SW 1271 (cell line): ENCODE data around the gene ACTR3.
"Not testable (repeated sequence)": the region's sequence is repeated elsewhere in the genome, so short reads cannot be mapped to it uniquely, and the experiment has no call there.

ENCODE experiments used
- DNase-seq, 2 experiments: peaks; one replicate each; lab custom pipeline; 2025; lab: John Stamatoyannopoulos, UW

The ACTR3 gene

GRCh38 chr2:113905886-113906285 lies 16.0 kb downstream of the ACTR3 start:
- DNase-seq: no peak

- DNase-seq: no peak
Measured at GRCh38 chr2:113906647-113907046, 16.8 kb downstream of the ACTR3 start.

DNA sequence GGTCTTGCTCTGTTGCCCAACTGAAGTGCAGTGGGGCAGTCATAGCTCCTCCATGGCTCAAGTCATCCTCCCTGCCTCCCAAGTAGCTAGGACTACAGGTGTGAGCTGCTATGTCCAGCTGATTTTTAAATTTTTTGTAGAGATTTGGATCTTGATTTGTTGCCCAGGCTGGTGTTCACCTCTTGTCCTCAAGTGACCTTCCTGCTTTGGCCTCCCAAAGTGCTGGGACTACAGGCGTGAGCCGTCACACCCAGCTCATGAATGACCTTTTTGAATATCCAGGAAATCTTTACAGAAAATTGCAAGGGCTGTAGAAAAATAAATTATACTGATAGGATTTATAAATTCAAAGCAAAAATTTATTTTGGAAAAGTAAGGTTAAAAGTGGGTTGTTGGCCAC lies 17.4 kb downstream of the ACTR3 start:
- DNase-seq: no peak

DNA sequence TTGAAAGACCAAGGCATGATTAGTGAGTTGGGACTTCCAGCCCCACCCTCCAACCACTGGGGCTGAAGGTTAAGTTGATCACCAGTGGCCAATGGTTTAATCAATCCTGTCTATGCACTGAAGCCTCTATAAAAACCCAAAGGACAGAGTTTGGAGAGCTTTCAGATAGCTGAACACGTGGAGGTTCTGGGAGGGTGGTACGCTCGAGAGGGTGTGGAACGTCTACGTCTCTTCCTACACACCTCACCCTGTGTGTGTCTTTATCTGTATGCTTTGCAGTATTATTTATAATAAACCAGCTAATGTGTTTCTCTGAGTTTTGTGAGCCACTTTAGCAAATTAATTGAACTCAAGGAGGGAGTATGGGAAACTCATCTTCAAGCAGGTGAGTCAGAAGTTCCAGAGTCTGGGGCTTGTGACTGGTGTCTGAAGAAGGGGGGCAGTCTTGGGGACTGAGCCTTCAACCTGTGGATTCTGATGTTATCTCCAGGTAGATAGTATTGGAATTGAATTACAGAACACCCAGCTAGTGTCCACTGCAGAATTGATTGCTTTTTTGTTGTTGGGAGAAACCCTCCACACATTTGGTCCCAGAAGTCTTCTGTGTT lies 20.3 kb downstream of the ACTR3 start:
- no peak for DNase-seq

DNA sequence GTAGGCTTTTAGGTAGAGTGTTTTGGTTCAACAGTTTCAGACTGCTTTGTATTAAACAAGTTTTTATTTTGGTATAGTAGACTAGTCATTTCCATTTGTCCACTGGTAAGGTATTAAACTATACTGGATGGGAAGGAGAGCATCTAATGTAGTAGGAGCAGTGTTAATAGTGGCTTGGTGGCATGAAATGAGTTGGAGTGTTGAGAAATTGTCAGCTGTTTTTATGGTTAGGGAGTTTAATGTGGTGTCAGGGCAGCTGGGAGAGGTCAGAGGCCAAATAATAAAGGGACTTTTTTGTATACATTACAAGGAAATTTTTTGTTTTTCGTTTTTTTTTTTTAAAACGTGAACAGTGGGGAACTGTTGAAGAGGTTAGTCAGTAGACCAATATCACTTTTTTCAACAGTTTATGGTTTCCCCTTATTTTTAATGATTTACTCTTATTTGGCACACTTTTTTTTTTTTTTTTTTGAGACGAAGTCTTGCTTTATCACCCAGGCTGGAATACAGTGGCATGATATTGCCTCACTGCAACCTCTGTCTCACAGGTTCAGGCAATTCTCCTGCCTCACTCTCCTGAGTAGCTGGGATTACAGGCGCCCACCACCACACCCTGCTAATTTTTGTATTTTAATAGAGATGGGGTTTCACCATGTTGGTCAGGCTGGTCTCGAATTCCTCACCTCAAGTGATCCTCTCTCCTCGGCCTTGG lies 21.2 kb downstream of the ACTR3 start:
- DNase-seq: no peak

DNA sequence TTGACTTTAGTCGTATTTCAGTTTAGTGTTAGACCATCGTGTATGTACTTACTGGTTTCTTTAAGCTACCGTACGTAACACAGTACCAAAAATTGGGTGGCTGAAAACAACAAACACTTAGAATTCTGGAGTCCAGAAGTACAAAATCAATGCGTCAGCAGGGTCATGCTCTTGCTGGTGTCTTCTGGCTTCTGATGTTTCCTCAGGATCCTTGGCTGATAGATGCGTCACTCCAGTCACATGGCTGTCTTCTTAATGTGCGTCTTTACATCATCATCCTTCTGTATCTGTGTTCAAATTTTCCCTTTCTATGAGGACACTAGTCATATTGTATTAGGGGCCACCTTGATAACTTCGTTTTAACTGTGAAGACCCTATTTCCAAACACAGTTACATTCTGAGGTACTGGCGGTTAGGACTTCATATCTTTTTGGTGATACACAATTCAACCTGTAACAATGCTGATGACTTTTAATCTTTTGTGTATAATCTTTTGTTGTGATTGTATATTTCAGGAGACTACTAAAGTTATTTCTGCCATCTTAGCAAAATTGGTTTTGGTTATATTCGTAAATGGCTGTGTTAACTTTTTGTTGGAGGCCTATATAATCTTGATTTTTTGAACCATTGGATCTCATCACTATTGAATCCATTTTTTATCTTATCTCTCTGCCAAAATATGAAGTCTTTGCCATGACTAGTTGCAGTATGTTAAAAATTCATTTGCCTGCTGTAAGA lies 25.4 kb downstream of the ACTR3 start:
- no peak for DNase-seq

GRCh38 chr2:113918229-113918628 lies 28.3 kb downstream of the ACTR3 start:
- no peak for DNase-seq

- DNase-seq: no peak
Measured at GRCh38 chr2:113920996-113921395, 31.1 kb downstream of the ACTR3 start.

DNA sequence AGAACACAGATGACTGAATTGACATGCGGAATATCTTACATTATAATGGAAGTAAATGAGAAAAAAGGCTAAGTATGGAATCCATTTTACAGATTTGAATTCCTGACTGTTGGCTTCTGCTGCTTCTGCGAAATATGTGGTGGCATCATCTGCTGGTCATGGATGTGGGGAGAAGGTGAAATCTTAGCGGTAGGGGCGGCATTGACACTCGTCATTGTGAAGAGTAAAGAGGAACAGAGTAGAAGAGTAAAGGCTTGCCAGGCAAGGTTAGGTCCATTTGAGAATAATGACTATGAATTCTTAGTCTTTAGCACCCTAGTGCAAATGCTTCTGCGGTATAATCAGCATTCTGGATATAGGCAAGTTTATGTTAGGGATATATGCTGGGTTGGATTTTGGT lies 32.4 kb downstream of the ACTR3 start:
- DNase-seq: no peak

- no peak for DNase-seq
Measured at GRCh38 chr2:113922784-113923183, 32.9 kb downstream of the ACTR3 start.

GRCh38 chr2:113925884-113926283 lies 36.0 kb downstream of the ACTR3 start:
- DNase-seq: no peak

GRCh38 chr2:113926314-113926713 lies 36.4 kb downstream of the ACTR3 start:
- DNase-seq: no peak

GRCh38 chr2:113930448-113930847 lies 40.6 kb downstream of the ACTR3 start:
- no peak for DNase-seq

DNA sequence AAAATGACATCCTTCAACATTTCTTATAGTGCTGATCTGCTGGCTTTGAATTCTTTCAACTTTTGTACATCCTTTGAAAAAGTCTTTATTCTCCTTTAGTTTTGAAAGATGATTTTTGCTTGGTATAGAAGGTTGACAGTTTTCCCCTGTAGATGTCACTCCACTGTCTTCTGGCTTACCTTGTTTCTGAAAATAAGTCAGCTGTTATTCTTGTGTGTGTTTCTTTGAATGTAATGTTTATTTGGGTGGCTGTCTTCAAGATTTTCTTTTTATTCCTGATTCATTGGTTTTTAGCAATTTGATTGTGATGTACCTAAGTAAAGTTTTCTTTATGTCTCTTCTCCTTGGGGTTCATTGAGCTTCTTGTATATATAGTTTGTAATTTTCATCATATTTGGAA lies 47.6 kb downstream of the ACTR3 start:
- DNase-seq: no peak

DNA sequence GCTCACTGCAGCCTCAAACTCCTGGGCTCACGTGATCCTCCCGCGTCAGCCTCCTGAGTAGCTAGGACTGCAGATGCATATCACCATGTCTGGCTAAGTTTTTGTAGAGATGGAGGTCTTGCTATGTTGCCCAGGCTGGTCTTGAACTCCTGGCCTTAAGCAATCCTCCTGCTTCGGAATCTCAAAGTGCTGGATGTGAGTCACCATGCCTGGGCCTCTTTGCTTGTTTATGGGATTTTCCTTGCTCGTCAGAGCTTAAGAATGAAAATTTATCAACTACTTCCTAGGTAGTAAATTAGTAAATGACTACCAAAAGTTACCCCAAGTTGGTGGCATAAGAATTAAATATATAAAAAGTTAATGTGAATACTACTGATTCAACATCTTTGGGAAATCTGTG lies 51.0 kb downstream of the ACTR3 start:
- DNase-seq: no peak

- DNase-seq: not testable (repeated sequence)
Measured at GRCh38 chr2:113945784-113946183, 55.9 kb downstream of the ACTR3 start.

DNA sequence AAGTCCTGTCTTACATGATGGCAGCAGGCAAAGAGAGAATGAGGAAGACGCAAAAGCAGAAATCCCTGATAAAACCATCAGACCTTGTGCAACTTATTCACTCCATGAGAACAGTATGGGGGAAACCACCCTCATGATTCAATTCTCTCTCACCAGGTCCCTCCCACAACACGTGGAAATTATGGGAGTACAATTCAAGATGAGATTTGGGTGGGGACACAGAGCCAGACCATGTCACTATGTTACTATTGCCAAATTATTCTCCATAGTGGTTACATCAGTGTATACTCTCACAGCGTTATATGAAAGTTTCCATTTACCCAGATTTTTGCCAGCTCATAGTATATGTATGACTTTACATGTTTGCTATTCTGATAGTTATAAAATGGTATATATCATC lies 61.0 kb downstream of the ACTR3 start:
- DNase-seq: not testable (repeated sequence)

- no peak for DNase-seq
Measured at GRCh38 chr2:113961000-113961399, 71.1 kb downstream of the ACTR3 start.

DNA sequence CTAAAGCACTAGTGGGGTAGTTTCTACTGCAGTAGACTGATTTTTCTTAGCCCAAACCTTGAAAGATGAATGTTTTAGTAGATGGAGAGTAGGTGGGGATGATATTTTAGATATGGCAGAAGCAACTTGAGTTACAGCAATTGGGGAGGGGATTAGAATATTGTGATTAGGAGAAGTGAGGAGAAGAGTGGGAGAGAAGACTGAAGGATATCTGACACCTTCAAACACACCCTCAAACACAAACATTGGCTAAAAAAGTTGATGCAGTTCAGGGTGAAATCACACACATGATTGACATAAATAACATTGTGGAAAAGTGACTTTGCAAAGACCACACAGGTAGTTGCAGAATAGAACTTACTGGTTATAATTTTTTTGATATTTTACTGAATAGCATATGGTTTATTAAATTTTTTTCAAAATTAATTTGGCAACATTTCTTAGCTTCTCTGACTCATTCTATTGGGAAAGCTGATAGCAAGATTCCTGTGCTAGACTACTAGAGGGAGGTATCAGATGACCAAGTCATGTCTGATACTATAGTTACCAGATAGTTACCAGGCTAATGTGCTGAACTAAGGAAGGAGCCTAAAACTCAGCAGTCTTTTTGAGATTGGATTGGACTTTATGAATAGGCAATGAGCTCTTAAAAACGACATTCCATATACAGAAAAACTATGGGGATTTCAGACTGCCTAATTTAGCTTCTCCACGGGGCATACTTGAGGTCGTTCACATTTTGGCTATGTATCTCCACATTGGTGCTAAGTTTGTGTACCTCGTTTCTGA lies 73.0 kb downstream of the ACTR3 start:
- DNase-seq: peak in 1 of 2 experiments; percentile 18

DNA sequence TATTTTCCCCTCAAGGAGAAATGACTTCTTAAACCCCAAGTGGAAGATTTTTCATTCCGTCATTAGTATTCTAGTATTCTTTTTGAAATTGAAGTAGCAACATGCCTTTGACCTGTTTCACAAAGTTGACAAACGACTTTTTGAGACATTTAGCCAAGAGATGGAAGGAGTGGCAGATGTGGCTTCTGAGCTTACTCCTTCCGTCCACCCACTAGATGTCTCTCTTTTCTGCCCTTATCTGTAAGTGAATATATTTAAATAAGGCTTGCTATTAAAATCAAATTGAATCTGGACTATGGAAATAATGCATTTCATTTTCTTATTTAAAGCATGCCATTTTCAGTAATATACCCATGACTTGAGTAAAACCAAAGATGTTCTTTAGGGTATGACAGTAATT lies 74.1 kb downstream of the ACTR3 start:
- DNase-seq: no peak

DNA sequence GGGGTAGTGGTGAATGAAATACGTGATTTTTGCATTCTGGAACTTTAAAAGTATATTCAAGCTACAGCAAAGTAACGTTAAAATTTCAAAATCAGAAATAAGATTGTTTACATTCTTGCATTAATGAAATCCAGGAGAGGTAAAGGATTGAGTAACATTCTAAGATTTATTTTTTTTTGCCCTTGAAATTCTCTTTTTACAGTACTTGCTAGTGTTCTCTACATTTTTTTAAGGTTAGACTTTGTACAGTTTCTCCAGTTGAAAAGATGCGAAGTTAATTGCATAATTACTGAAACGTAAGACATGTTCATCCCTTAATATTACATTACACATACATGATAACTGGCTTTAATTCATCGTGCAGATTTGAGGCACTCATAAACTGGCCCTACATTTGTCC lies 74.5 kb downstream of the ACTR3 start:
- DNase-seq: no peak

DNA sequence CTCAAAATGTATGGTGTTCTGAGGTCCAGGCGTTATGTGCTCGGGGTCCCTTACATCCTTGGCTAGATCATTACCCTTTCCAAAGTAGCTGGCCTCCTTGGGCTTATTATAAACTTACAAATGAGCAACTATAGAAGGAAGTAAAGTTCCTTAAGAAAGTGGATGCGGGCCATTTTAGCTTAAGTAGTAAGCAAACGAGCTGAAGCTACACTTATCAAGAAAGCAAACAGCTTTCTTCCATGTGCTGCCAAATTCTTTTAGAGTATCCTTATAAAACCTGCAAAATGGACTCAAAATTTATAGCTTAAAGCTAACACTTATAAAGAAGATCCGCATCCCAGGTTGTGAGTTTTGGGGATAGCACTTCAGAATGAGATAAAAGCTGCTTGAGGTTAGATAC lies 75.3 kb downstream of the ACTR3 start:
- DNase-seq: no peak
